Inflammatory macrophage treated with lipopolysaccharide for 1 hour (primary cell): Measurements from ENCODE around the gene RPL22L1.
"Not testable (repeated sequence)": the region's sequence is repeated elsewhere in the genome, so short reads cannot be mapped to it uniquely, and the experiment has no call there.

Experiments used
- DNase-seq, 2 donors: peaks; one replicate each; pipeline ENCODE4 v3.0.0-alpha.2; 2020 to 2022

RPL22L1 gene

GRCh38 chr3:170826047-170826446, 43.9 kb downstream of the RPL22L1 start:
- no peak for DNase-seq

GRCh38 chr3:170823562-170823961, 46.4 kb downstream of the RPL22L1 start:
- DNase-seq: not testable (repeated sequence)

- DNase-seq: not testable (repeated sequence)
Measured at GRCh38 chr3:170818325-170818724, 51.7 kb downstream of the RPL22L1 start.

- not testable (repeated sequence) for DNase-seq
Measured at GRCh38 chr3:170817471-170817870, 52.5 kb downstream of the RPL22L1 start.

GRCh38 chr3:170816841-170817240, 53.2 kb downstream of the RPL22L1 start:
- DNase-seq: no peak

GRCh38 chr3:170816341-170816740, 53.7 kb downstream of the RPL22L1 start:
- DNase-seq: no peak

- DNase-seq: no peak
Measured at GRCh38 chr3:170815936-170816335, 54.1 kb downstream of the RPL22L1 start.

- DNase-seq: no peak
Measured at GRCh38 chr3:170815340-170815739, 54.7 kb downstream of the RPL22L1 start.
